Progenitor cell of endocrine pancreas (in vitro differentiated cells): ENCODE measurements around the gene ASF1B. TPM values are rescaled to one million over a fixed set of nuclear protein-coding genes. Genes with fewer than 3 reads are reported as not detected.

Experiments
- DNase-seq: peaks from one replicate; pipeline ENCODE4 v3.0.0; 2021; ENCODE audit warnings: low spot score; ENCODE audit not compliant: unreplicated experiment
- H3K27ac Mint-ChIP-seq: 2 replicates; pipeline ENCODE4 v1.8.0; 2021; ENCODE audit warnings: mild to moderate bottlenecking, moderate library complexity, mixed read lengths
- H3K27me3 Mint-ChIP-seq: 2 replicates; pipeline ENCODE4 v1.8.0; 2021; ENCODE audit warnings: mixed read lengths
- H3K36me3 Mint-ChIP-seq: 2 replicates; pipeline ENCODE4 v1.8.0; 2022; ENCODE audit warnings: mixed read lengths; ENCODE audit not compliant: insufficient read depth
- H3K4me1 Mint-ChIP-seq: 2 replicates; pipeline ENCODE4 v1.8.0; 2021; ENCODE audit warnings: low read depth, mixed read lengths
- H3K4me3 Mint-ChIP-seq: 2 replicates; pipeline ENCODE4 v1.8.0; 2021; ENCODE audit warnings: low read depth, mild to moderate bottlenecking, moderate library complexity, mixed read lengths
- H3K9me3 Mint-ChIP-seq: 2 replicates; pipeline ENCODE4 v1.8.0; 2021; ENCODE audit warnings: low read depth, mixed read lengths
- CTCF ChIP-seq: fragments of 200-600 bp; sonication (generic); IDR thresholded peaks from one replicate; pipeline ENCODE4 v1.5.0; 2021; ENCODE audit warnings: antibody characterized with exemption, mild to moderate bottlenecking; ENCODE audit not compliant: unreplicated experiment
- total RNA-seq: library from RNA; stranded (reverse); gene quantifications from 2 replicates; pipeline ENCODE4 v1.2.1, GENCODE V29; 2021

The ASF1B gene
- total RNA-seq, 1 donor from 2014 or later, result 18.4 TPM

DNA sequence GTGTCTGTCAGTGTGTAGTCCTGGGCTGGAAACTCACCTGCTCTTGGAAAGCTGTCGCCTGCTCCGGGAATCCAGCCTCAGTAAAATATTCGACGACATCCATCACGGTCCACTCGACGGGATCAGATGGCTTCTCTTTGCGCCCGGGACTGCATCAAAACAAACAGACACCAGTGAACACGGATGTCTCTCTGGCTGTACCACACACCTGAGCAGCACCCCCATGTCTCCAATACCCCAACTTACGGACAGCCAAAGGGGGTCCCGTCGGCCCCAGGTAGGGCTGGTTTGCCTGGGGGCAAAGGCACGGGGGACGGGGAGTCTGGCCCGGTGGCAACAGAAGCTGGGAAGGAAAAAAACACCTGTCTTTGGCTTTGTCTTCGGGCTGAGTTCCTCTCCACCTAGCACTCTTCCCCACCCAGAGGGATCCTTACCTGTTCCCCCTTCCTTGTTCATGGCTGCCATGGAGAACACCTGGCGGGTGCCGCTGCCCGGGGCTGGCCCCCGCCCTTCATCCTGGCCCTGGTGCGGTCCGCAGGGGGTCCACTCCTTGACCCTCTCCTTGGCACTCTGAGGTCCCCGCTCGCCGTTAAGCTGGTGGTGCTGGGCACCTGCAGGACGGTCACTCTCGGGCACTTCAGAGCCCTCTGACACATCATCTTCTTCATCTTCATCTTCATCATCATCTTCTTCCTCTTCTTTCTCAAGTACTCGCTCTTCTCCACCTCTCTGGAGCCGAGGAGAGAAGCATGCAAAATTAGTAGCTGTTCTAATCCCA, 47.6 kb downstream of the ASF1B start:
- Mint-ChIP-seq H3K9me3 (peaks cover 3% of the 10 kb centered on the region), H3K27me3 (peaks cover 3% of the 10 kb centered on the region), H3K36me3 (peaks cover 18% of the 10 kb centered on the region), H3K4me1 (peaks cover 15% of the 10 kb centered on the region), H3K4me3 (peak overlapping the region; percentile 81), H3K27ac (no peak overlapping the region)
- DNase-seq, result no peak
- no peak for TF ChIP-seq CTCF

DNA sequence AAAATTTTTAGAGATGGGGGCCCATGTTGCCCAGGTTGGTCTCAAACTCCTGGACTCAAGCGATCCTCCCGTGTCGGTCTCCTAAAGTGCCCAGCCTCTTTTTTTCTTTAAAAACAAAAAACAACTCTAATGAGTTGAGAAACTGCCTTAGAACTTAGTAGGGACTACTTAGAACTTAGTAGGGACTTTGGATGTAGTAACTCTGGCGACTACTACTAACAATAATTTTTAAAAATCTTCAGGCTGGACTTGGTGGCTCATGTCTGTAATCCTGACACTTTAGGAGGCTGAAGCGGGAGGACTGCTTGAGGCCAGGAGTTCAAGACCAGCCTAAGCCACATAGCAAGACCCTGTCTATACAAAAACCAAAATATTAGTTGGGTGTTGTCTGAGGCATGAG, 50.3 kb downstream of the ASF1B start:
- Mint-ChIP-seq H3K27me3 (peaks cover 3% of the 10 kb centered on the region), H3K4me3 (no peak overlapping the region), H3K9me3 (no peaks in the 10 kb centered on the region), H3K27ac (no peak overlapping the region), H3K36me3 (peaks cover 11% of the 10 kb centered on the region), H3K4me1 (peaks cover 11% of the 10 kb centered on the region)
- TF ChIP-seq CTCF, result no peak
- no peak for DNase-seq

GRCh38 chr19:14085309-14085995, 50.9 kb downstream of the ASF1B start, which contains the start of gene C19orf67:
Gene C19orf67, minus strand, starts transcription at chr19:14085783. Its CDS starts 156 bp downstream, at chr19:14085627.
- no peak for DNase-seq
- Mint-ChIP-seq H3K4me1 (peaks cover 13% of the 10 kb centered on the region), H3K9me3 (no peaks in the 10 kb centered on the region), H3K27ac (peak within 1 kb of the TSS; percentile 72), H3K27me3 (peaks cover 3% of the 10 kb centered on the region), H3K36me3 (peaks cover 11% of the 10 kb centered on the region), H3K4me3 (no peak within 1 kb of the TSS)
- TF ChIP-seq CTCF, result no peak

DNA sequence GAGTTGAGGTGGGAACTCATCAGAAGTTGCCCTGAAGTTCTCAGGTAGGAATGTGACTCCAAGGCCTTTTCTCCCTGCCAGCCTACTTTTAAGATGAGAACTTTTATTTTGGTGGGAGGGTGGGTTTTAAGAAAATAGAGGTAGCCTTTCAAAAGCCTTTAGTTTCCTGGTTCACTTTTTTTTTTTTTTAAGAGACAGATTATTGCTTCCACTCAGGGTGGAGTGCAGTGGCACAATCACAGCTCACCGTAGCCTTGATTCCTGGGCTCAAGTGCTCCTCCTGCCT, 53.8 kb downstream of the ASF1B start:
- peaks cover 2% of the 10 kb centered on the region for H3K36me3 Mint-ChIP-seq
- H3K27me3 Mint-ChIP-seq, result no peaks in the 10 kb centered on the region
- no peak for TF ChIP-seq CTCF

GRCh38 chr19:14081797-14082674, 54.4 kb downstream of the ASF1B start:
- H3K9me3 Mint-ChIP-seq, result no peaks in the 10 kb centered on the region
- peaks cover 11% of the 10 kb centered on the region for H3K4me1 Mint-ChIP-seq
- H3K27me3 Mint-ChIP-seq, result no peaks in the 10 kb centered on the region
- H3K4me3 Mint-ChIP-seq, result peak overlapping the region; percentile 93
- peak overlapping the region; percentile 98 for H3K27ac Mint-ChIP-seq
- DNase-seq, result no peak
- peaks cover 2% of the 10 kb centered on the region for H3K36me3 Mint-ChIP-seq
- no peak for TF ChIP-seq CTCF

More for the DNA sequence above, 53.8 kb downstream of the ASF1B start:
- Mint-ChIP-seq H3K4me3 (peak overlapping the region; percentile 93), H3K27ac (peak overlapping the region; percentile 45), H3K4me1 (peaks cover 11% of the 10 kb centered on the region), H3K9me3 (no peaks in the 10 kb centered on the region)
- DNase-seq, result no peak
